Fibroblast of gingiva (primary cell): ENCODE results near the gene HDAC9.
A peak's percentile ranks its signal among the peaks of the same experiment; 100 is the strongest.

ENCODE experiments used
- DNase-seq: peaks from one replicate; pipeline ENCODE4 v3.0.0-alpha.2; 2011; ENCODE audit warnings: low read depth

The HDAC9 gene

DNA sequence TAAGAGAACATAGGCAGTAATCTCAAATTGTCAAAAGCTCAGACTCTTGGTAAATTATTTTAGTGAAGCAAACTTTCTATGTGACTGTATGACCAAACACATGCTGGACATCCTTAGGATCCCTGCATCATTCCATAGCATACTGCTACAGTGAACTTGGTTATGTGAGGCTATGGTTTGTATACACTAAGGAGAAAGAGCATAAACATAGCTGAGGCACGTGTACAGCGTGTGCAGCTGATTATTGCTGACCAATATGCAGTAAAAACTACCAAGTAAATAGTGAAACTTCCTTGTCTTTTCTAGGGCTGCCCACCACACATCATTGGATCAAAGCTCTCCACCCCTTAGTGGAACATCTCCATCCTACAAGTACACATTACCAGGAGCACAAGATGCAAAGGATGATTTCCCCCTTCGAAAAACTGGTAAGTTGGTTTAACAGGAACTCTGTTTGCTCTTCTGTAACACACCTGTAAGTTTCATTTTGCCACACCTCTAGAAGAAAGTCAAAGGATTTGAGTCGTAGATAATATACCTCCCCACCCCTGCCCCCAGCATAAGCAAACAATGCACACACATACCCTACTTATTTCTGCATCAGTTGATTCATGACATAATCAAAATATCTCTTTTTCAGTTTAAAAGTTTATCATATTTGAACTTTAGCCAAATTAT, 98.2 kb downstream of the HDAC9 start:
- no peak for DNase-seq

DNA sequence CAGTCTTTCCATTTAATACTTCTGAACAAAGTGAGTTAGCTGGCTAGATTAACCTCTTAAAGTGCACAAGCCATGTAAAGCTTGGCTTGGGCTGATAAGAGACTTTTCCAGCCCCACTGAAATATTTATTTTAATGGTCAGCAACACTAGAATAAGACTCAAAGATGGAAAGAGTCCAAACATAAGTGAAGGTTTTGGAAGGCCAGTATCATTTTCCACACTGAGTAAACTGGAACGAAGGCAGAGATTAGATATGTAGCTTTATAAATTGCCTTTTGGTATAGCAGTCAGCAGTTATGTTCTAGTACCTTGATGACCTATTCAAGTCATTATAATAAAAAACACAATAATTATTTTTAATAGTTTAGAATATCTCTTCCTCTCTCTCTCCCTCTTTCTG, 102.2 kb downstream of the HDAC9 start:
- no peak for DNase-seq

DNA sequence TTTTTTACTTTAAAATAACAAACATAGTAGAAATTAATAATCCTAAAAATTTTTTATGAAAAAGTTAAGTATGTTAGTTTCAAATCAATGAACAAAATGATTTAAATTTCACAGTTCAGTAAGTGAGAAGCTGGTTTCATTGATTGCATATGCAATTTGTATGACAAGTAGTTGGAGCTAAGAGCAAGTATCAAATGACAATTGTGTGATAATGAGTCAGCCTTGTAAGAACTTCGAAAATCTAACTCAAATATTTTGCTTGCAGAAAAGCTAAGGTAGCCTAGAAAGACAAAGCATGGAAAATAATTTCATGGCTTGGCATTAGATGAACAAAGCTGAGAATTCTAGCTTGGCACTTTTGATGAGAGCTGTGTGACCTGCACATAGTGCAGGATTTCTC, 111.5 kb downstream of the HDAC9 start:
- DNase-seq, result peak; percentile 45

DNA sequence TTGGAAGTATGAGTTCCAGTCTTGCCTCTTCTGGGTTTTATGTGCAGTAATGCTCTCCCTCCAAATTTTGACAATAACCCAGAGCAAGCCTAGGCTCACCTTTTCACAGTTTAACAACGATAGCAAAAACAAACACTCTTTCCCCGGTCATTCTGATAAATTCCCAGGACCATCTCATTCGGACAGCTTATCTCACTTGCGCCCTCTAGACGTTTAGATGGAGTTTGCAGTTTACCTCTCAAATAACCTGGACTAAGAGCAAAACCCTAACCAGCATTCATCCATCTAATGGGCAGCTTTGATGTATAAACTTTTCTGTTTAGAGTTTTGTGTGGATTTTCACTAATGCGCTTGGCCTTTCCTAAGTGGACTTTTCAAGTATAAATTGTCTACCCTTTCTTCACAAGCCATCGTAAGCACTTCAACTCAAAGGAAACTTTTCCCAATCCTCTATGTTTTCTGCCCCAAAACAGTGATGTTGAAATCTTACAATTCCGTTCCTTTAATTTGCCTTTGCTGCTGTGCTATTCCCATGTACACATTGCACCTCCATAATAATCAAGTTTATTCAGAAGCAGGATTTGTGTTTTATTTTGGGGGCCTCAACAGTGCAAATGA, 114.9 kb downstream of the HDAC9 start:
- DNase-seq, result no peak

DNA sequence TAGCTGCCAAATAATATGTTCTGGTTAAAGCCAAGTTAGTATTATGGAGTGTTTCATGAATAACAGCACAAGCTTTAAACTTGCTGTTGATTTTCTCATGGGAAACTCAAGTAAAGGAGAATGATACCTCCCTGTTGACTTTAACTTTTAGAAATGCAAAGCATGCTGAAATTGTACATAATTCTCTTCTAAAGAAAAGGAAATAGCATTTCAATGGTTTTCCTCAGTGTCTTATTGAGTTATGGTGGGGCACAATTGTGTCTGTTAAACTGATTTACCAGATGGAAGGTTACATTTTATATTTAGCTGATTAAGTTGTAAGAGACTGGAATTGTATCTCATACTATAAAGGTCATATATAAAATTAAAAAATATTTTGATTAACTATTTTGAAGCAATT, 119.3 kb downstream of the HDAC9 start:
- DNase-seq, result no peak

DNA sequence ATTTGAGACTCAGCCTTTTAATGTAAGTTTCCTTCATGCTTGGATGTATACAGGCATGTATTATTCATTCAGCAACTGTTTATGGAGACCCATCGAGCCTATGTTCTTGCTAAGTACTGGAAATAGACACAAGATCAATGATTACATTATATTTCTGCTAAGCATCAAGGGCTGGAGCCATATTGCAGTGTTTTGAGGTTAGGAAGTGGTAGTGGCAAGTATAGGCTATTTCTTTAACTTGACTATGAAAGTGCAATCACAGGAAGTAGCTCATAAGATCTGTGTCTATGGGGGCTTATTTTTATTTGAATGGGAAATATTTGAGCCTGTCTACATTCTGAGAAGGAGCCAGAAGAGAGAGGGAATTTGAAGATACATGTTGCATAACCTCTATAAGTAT, 123.8 kb downstream of the HDAC9 start:
- no peak for DNase-seq

DNA sequence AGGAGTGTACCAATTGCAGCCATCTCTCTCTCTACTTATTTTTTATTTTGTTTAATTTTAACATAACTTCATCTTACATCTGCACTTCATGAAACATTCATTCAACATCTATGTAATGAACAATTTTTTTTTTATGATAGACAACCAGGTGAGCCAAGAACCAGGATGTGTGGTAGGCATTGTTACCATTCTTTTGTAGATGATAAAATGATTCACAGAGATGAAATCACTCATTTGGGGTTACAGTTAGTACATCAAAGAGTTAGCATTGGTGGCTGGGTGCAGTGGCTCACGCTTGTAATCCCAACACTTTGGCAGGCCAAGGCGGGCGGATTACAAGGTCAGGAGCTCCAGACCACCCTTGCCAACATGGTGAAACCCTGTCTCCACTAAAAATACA, 127.8 kb downstream of the HDAC9 start:
- no peak for DNase-seq

DNA sequence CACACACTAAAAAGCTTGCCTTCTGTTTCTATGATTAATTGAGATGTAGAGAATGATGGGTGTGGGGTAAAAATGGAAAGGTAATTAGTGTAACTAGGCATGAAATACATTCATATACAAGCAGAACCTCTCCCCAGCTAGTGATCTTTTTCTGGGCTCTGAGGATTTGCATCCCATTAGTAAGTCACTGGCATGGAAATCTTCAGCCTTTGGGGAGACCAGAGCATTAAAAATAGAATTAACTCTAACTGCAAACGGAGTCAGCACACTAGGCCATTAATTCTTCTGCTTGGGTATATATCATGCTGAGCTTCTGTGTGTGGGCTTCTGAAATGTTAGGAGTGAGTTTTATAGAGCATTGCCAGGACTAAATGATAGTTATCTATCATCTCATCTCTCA, 128.9 kb downstream of the HDAC9 start:
- no peak for DNase-seq

DNA sequence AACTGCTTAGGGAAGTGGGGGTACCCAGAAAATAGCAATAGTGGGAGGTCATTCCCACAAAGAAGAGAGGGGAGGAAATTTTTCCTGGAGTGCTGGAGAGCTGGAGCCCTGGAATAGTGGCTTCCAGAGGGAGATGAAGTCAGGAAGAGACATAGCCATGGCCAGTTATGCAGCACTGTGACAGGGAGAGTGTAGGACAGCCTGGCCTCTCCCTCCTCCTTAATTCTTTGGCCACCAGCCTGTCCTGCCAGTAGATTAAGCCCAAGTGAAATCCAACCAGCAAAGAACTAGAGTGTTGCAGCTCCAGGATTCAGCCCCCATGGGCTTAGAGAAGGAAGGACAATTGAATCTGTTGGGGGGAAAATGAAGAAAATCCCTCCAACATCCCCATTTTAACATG, 130.5 kb downstream of the HDAC9 start:
- DNase-seq, result no peak

DNA sequence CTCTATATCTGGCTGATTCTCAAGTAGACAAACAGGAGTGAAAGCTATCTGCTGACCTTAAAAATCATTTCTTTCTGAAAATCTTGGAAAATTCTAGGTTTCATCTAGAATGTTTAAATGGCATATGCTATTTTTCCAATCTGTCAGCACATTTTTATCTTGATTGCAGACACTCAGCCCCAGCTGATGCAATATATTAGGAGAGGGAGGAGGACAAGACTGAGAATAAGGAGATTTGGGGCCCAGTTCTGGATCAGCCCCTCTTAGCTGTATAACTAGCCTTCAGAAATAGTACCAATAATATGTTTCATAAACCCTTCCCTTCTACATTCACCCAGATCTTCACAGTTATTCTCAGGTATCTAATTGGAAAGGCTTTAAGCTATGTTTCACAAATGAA, 131.2 kb downstream of the HDAC9 start:
- DNase-seq, result no peak

DNA sequence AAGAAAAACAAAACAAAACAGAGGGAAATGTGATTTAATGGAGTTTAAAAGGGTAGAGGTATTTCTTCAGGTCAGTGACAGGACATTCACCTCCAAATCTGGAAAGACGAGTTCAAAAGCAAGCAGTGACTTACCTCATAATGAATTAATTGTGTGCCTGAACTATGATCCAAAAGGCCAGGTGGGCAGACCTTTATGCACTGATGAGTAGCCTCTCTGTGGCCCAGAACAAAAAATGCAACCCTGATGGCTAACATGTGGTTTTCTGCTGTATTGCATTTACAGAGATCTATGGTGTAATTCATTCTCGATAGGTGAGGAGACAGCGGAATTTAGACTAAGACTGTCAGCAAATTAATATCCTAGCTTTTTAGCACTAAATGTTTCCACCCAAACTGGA, 142.0 kb downstream of the HDAC9 start:
- no peak for DNase-seq

DNA sequence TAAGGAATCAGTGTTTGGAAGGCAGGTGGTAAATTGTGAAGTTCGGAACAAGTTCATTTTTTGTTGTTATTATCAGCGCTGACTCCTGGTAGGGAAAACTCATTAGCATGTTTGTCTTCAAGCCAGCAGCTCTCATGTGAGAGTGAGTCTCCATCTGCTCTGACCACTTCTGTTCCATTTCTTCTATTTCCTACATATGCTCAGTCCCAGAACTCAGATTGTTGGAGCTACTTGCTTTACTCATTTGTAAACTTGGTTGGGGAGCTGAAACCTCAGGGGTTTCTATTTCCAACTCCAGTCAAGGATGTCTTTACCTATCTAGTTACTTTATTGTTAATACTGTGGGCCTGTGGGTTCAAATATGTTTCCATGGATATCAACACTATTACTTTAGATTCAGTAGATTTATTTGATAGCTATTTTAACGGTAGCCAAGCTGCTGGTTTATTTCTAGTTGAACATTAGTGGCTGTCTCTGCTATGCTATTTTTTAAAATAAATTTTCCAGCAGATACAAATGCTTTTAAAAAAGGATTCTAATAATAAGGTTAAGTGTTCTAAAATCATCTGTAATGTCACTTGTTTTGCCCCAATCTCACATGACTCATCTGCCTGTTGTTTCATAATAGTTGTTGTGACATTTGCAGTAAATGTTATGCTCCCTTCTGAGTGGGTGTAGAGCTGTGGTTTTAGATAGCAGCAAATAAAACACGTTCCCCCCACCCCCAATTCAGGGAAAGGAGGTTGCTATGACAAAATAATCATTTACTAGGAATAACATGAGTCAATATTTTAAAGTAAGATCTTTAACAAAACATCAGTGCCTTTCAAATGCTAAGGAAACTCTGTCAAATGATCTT, 143.3 kb downstream of the HDAC9 start:
- DNase-seq, result peak; percentile 72

DNA sequence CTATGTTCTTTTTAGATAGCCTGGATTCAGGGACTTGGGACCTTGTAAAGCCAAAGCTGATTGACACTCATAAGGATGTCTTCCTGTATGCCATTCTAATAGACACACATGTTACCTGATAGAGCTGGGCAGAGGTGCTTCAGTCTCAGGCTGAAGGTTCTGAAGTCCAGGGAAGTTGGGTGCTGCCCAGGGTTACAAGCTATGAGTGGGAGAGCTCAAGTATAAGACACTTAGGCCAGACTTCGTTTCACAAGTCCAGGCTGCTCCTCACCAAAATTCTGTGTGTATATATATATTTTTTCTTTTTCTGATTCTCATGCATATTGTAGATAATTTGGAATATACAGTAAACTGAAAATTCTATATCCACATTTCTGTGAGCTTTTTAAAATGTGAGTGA, 144.2 kb downstream of the HDAC9 start:
- no peak for DNase-seq

DNA sequence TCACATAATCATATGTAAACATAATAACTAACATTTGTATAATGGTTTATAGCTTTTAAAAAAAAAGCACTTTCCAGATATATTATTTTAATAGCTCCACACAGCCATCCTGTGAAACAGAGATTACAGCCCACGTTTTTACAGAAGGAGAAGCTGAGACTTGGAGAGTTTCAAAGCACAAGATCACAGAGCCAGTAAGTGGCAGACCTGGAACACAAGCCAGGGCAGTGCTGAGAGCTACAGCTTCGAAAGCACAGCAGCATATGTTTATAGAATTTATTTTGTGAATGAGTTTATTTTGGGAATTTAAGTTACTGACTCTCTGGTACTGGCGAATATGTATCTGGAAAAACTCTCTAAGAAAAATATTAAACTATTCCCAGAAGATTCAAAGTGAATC, 149.4 kb downstream of the HDAC9 start:
- no peak for DNase-seq

DNA sequence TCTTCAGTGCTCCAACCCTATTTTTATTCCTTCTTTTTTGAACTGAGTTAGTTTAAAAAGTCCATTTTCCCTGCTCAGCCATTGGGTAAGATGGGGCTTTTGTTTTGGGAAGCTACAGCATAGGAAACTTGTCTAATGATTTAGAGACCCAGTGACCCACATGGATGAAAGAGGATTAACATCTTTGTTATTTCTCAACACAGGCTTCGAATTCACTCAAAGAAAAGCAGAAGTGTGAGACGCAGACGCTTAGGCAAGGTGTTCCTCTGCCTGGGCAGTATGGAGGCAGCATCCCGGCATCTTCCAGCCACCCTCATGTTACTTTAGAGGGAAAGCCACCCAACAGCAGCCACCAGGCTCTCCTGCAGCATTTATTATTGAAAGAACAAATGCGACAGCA, 152.0 kb downstream of the HDAC9 start:
- DNase-seq, result no peak

DNA sequence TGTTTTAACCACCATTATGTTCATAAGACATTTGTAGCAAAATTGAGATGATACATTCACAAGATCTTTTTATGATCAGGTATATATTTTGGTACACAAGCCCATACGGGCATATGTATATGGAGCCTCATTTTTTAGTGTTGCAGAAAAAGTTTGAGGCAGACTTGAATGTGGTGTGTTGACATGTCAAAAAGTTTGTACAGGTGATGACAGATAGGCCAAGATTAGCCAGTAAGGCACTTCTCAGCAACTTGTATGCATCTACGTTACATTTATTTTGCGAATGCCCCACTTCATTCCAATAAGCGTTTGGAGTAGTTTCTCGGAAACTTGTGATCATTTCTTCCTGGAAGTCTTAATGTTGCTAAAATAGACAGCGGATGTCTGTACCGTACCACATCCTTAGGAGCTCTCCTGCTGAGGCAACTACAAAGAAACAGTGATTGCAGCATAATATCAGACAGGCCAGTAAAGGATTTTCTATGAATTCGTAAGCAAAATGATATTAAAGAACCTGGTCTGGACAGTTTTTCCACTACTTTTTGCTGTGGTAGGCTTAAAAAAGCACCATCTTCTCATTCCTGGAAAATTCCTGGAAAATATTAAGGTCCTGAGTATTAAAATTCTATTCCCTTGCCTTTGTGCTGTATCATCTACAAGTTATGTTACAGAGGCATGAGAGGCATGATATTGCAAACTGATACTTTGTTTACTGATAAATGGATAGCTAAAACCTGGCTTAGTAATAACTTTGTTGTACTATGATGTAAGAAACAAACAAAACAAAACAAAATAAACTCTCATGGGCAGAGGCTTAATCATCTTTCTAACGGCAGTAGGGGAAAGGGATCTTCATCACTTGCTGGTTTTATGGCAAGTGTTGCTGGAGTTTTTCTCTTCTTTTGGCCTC, 153.6 kb downstream of the HDAC9 start:
- no peak for DNase-seq

DNA sequence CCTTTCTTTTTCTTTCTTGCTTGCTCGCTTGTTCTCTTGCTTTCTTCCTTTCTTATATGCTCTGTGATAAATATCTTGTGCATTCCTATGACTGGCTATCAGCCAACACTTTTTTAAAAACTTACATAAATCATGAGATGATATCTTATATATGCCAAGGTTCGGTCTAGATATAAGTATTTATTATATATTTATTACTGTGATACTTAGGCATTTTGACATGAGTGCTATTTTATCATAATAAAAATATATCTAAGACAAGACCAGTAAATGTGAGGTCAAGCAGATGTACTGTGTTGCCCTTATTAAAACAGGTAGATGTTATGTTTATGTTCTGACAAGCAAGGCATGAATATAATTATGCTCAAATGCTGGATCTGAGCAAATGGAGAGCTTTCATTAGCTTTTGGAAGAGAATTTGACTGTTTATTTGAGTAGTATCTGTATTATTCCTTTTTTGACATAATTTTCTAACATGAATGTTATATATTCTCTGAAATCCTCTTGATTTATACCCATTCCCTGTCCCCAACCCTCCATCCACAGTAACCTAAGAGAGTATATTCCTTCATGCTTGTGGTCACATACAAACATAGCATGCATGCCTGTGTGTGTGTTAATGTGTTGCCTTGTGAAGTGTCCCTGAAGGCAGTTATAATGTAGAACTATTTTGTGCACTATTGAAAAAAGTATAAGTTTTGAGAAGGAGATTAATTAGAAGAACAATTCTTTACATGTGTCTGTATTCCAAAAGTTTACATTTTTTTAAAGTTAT, 158.0 kb downstream of the HDAC9 start:
- DNase-seq, result no peak

DNA sequence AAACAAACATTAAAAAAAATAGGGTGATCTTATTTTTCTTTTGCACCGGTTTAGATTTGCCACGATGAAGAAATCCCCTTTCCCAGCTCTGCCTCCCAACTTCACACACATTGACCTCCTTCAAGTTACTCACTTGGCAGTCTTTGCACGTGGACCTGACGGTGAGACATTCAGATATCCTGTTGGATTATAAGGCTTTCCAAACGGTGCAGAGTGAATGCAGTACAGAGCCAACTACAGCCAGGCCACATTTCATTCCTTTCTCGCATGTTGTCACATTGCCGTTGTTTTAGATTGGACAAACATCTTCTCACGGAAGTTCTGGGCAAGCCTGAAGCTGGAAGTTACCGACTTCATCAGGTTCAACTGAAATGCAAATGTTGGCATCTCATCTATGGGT, 159.2 kb downstream of the HDAC9 start:
- no peak for DNase-seq

DNA sequence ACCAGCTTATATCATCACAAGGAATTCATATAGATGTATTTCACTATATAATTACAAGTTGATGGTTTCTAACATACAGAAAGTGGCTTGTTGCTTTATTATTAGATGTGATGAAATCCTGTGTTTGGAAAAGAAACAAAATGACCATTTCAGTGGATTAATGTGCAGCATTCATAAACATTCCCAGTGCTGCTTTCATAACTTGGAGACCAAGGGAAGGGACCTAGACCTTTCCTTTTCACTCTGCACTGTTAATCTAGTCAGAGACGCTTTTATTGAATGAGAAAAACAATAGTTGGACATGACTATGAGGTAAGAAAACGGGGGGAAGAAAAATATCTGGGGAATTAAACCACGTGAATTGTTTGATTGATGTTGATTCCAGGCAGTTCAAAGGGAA, 160.0 kb downstream of the HDAC9 start:
- no peak for DNase-seq

DNA sequence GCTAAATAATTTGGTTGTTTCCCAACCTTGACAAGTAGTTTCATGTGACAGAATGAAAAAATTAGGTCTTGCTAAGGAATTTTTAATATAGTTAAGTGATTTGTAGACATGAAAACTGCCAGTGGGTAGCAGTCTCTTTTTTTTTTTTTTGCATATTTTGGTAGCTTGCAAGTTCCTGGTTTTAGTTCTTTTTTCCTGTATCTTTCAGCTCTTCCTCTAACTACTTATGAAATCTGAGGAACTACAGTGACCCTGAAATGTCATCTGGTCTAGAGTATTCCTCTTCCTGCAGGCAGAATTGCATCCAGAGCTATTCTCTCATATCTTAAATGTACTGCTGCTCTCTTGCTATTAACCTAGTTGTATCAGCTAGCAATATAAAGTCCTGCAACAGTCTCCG, 160.4 kb downstream of the HDAC9 start:
- DNase-seq, result no peak

DNA sequence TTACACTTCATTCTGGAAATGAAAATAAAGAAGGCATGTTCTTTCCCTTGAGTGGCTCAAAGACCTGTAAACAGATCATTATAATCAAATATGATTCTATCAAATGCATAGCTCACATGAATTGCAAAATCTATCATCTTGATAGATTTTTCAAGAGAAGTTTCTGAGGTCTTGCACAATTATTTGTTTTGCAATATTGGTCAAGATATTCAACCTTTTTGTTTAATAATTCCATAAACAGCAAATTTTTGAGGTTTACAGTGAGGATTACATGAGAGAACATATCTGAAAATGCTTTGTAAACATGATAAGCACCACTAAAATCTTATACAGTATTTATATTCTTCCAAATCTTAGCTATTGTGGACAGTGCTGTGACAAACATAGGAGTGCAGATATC, 160.8 kb downstream of the HDAC9 start:
- DNase-seq, result peak; percentile 17
